ENCODE measurements around the gene TBX10.
"Not testable (repeated sequence)": the region's sequence is repeated elsewhere in the genome, so short reads cannot be mapped to it uniquely, and the experiment has no call there.

Gene TBX10

DNA sequence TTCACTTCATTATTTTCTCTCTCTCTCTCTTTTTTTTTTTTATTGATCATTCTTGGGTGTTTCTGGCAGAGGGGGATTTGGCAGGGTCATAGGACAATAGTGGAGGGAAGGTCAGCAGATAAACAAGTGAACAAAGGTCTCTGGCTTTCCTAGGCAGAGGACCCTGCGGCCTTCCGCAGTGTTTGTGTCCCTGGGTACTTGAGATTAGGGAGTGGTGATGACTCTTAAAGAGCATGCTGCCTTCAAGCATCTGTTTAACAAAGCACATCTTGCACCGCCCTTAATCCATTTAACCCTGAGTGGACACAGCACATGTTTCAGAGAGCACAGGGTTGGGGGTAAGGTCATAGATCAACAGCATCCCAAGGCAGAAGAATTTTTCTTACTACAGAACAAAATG lies 42.1 kb downstream of the TBX10 start:
- not testable (repeated sequence) for DNase-seq

DNA sequence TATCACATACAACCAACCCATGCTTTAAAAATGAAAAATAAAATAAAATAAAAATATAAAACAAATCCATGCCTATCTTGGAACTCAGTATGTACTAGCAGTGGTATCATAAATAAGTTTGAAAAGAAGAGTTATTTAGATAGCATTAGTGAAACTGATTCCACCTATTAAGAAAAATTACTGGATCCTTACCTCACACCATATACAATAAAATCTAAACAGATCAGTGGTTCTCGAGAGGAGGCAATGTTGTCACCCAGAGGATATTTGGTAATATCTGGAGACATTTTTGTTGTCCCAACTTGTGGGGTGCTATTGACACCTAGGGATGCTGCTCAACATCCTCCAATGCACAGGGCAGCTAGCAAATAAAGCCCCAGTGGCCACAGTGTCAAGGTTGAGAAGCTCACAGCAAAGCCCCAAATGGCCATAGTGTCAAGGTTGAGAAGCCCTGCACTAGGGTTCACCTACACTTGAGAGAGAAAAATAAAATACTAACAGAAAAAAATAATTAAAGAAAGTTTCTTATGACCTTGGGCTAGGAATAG lies 42.7 kb downstream of the TBX10 start:
- DNase-seq = no peak

DNA sequence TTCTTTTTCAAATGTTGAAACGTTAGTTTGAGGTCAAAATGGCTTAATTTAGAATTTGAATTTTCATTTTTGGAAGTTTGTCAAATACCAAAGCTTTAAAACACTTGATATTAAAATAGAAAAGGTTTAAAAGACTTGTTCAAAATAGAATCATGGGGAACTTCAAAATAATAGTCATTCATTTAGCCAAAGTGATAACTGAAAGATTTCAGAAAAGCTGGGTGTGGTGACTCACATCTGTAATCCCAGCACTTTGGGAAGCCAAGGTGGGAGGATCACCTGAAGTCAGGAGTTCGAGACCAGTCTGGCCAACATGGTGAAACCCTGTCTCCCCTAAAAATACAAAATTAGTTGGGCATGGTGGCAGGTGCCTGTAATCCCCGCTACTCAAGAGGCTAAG lies 45.1 kb downstream of the TBX10 start:
- DNase-seq = no peak

GRCh38 chr11:67593565-67593905 lies 46.0 kb downstream of the TBX10 start:
- DNase-seq = no peak

DNA sequence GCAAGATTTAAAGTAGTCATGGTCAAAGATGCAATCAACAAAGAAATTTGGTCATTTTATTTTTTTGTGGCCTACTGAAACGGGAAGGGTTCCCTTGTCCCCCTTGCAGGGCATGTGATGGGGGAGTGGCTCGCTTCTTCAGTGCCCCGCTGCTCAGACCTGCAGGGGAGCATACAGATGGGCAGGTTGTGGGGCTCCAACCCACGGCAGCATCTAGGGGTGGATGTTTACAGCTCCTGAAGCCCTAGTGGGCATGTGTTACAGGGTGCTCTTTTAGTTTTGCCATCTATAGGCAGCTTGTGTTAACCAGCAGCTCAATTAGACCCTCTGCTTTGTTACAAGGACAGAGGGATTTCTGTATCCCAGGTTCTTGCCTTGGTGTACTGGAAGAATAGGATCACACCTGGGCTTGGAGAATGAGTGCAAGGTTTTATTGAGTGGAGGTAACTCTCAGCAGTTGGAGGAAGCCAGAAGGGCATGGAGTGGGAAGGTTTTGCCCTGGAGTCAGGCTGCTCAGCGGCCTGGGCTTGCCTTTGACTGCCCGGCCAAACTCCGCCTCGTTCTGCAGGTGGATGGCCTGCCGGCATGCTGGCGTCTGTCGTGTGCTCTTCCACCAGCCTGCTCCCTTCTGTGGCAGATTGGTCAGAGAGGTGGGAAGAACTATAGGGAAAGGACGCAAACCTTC lies 46.5 kb downstream of the TBX10 start:
- no peak for DNase-seq

GRCh38 chr11:67588899-67589415 lies 50.6 kb downstream of the TBX10 start:
- DNase-seq = not testable (repeated sequence)

- no peak for DNase-seq
These were observed 51.4 kb downstream of the TBX10 start for GRCh38 chr11:67588136-67588503.

DNA sequence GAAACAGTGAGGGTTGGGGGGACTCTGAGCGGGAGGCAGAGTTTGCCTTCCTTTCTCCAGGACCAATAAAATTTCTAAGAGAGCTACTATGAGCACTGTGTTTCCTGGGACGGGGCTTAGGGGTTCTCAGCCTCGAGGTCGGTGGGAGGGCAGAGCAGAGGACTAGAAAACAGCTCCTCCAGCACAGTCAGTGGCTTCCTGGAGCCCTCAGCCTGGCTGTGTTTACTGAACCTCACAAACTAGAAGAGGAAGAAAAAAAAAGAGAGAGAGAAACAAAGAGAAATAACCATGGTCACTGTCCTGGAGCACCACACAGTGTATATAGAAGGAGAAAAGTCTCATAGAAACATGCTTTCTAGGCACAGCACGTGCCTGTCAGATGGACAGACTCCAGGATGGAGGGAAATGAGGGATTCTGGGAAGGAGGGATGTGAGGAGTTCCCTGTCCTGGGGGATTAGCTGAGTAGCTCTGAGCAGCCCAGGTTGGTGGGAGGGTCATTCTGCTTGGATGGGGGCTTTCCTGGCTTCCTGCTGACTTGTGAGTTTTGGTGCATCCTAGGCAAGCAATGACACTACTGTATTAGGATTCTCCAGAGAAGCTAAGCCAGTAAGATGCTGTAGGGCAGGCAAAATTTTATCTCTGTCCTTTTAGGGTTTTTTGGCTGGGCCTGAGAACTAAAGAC lies 52.9 kb downstream of the TBX10 start:
- no peak for DNase-seq

DNA sequence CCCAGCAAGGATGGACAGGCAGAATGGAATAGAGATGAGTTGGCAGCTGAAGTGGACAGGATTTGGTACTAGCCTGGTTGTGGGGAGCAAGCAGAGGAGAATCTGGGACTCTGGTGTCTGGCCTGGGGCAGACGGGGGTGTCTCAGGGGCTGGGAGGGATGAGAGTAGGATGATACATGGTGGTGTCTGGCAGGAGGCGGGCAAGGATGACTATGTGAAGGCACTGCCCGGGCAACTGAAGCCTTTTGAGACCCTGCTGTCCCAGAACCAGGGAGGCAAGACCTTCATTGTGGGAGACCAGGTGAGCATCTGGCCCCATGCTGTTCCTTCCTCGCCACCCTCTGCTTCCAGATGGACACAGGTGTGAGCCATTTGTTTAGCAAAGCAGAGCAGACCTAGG lies 53.7 kb downstream of the TBX10 start:
- no peak for DNase-seq

- no peak for DNase-seq
These were observed 54.4 kb downstream of the TBX10 start for GRCh38 chr11:67584881-67585873.

- no peak for DNase-seq
These were observed 55.2 kb downstream of the TBX10 start for GRCh38 chr11:67584205-67584880.

DNA sequence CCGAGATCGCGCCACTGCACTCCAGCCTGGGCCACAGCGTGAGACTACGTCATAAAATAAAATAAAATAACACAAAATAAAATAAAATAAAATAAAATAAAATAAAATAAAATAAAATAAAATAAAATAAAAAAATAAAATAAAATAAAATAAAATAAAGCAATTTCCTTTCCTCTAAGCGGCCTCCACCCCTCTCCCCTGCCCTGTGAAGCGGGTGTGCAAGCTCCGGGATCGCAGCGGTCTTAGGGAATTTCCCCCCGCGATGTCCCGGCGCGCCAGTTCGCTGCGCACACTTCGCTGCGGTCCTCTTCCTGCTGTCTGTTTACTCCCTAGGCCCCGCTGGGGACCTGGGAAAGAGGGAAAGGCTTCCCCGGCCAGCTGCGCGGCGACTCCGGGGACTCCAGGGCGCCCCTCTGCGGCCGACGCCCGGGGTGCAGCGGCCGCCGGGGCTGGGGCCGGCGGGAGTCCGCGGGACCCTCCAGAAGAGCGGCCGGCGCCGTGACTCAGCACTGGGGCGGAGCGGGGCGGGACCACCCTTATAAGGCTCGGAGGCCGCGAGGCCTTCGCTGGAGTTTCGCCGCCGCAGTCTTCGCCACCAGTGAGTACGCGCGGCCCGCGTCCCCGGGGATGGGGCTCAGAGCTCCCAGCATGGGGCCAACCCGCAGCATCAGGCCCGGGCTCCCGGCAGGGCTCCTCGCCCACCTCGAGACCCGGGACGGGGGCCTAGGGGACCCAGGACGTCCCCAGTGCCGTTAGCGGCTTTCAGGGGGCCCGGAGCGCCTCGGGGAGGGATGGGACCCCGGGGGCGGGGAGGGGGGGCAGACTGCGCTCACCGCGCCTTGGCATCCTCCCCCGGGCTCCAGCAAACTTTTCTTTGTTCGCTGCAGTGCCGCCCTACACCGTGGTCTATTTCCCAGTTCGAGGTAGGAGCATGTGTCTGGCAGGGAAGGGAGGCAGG lies 56.0 kb downstream of the TBX10 start, which contains the start of gene GSTP1:
TSS of gene GSTP1 (plus strand) at position 566 of the 958 bp plus-strand sequence. CDS start at position 598, 32 bp downstream.
- no peak for DNase-seq

- DNase-seq = no peak
These were observed 57.6 kb downstream of the TBX10 start for GRCh38 chr11:67582011-67582410.

- DNase-seq = no peak
These were observed 58.1 kb downstream of the TBX10 start for GRCh38 chr11:67581469-67581868.
